Measurements from ENCODE around the gene JAKMIP3.

JAKMIP3 gene

GRCh38 chr10:132110111-132110521, 44.4 kb downstream of the JAKMIP3 start:
- DNase-seq (ENCODE audit: low read depth in 2 of 2): no peak

- no peak for DNase-seq (ENCODE audit: low read depth in 2 of 2)
Measured at GRCh38 chr10:132110713-132111112, 45.0 kb downstream of the JAKMIP3 start.

GRCh38 chr10:132111121-132111731, 45.5 kb downstream of the JAKMIP3 start:
- no peak for DNase-seq (ENCODE audit: low read depth in 2 of 2)

GRCh38 chr10:132111871-132112341, 46.2 kb downstream of the JAKMIP3 start:
- no peak for DNase-seq (ENCODE audit: low read depth in 2 of 2)

GRCh38 chr10:132112611-132113010, 46.9 kb downstream of the JAKMIP3 start:
- no peak for DNase-seq (ENCODE audit: low read depth in 2 of 2)

- no peak for DNase-seq (ENCODE audit: low read depth in 2 of 2)
Measured at GRCh38 chr10:132113206-132113605, 47.5 kb downstream of the JAKMIP3 start.

- no peak for DNase-seq (ENCODE audit: low read depth in 2 of 2)
Measured at GRCh38 chr10:132113766-132114365, 48.1 kb downstream of the JAKMIP3 start.

- DNase-seq (ENCODE audit: low read depth in 2 of 2): no peak
Measured at GRCh38 chr10:132114953-132115520, 49.3 kb downstream of the JAKMIP3 start.
